ENCODE measurements around the gene DSG4.

- TF ChIP-seq ZNF565 (CRISPR knock-in tag; conservative IDR thresholded peaks at IDR 0.05; ENCODE audit: low read depth) (no peak), ZFP30 (CRISPR knock-in tag; IDR thresholded peaks at IDR 0.05) (no peak)
Observed at GRCh38 chr18:31436825-31437224, 60.2 kb downstream of the DSG4 start.
